C4-2B (cell line): ENCODE measurements around the gene CLCA1.

Source experiments
- H3K27ac ChIP-seq: fragments of 450-650 bp; 2 replicates; pipeline ENCODE4 v1.5.1; 2017
- ZFX ChIP-seq: fragments of 450-650 bp; IDR thresholded peaks from 2 replicates; pipeline ENCODE4 v1.6.1; 2017
- TF ChIP-seq, protein P1 (sequence below): fragments of 450-650 bp; conservative IDR thresholded peaks from 2 replicates; pipeline ENCODE4 v1.5.1; 2017; ENCODE audit warnings: mild to moderate bottlenecking

Gene CLCA1, protein sequence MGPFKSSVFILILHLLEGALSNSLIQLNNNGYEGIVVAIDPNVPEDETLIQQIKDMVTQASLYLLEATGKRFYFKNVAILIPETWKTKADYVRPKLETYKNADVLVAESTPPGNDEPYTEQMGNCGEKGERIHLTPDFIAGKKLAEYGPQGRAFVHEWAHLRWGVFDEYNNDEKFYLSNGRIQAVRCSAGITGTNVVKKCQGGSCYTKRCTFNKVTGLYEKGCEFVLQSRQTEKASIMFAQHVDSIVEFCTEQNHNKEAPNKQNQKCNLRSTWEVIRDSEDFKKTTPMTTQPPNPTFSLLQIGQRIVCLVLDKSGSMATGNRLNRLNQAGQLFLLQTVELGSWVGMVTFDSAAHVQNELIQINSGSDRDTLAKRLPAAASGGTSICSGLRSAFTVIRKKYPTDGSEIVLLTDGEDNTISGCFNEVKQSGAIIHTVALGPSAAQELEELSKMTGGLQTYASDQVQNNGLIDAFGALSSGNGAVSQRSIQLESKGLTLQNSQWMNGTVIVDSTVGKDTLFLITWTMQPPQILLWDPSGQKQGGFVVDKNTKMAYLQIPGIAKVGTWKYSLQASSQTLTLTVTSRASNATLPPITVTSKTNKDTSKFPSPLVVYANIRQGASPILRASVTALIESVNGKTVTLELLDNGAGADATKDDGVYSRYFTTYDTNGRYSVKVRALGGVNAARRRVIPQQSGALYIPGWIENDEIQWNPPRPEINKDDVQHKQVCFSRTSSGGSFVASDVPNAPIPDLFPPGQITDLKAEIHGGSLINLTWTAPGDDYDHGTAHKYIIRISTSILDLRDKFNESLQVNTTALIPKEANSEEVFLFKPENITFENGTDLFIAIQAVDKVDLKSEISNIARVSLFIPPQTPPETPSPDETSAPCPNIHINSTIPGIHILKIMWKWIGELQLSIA

DNA sequence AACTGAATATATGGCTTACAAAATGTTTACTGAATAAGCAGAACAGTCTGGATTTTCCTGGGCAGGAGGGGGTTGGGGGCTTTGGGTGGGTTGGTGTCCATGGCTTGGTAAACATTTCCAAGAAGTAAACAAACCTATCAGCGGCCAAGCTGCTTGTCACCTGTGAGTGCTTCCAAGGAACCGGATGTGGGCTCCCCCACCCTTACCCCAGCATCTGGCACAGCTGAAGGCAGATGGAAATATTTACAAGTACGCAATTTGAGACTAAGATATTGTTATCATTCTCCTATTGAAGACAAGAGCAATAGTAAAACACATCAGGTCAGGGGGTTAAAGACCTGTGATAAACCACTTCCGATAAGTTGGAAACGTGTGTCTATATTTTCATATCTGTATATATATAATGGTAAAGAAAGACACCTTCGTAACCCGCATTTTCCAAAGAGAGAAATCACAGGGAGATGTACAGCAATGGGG, at the start of gene CLCA1:
Gene CLCA1 (plus strand): TSS at position 427 of the 477 bp plus-strand sequence. CDS start 45 bp downstream, at position 472.
- H3K27ac ChIP-seq: no peak within 1 kb of the TSS
- no peak for TF ChIP-seq ZFX
- TF ChIP-seq, protein P1, sequence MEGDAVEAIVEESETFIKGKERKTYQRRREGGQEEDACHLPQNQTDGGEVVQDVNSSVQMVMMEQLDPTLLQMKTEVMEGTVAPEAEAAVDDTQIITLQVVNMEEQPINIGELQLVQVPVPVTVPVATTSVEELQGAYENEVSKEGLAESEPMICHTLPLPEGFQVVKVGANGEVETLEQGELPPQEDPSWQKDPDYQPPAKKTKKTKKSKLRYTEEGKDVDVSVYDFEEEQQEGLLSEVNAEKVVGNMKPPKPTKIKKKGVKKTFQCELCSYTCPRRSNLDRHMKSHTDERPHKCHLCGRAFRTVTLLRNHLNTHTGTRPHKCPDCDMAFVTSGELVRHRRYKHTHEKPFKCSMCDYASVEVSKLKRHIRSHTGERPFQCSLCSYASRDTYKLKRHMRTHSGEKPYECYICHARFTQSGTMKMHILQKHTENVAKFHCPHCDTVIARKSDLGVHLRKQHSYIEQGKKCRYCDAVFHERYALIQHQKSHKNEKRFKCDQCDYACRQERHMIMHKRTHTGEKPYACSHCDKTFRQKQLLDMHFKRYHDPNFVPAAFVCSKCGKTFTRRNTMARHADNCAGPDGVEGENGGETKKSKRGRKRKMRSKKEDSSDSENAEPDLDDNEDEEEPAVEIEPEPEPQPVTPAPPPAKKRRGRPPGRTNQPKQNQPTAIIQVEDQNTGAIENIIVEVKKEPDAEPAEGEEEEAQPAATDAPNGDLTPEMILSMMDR: no peak

DNA sequence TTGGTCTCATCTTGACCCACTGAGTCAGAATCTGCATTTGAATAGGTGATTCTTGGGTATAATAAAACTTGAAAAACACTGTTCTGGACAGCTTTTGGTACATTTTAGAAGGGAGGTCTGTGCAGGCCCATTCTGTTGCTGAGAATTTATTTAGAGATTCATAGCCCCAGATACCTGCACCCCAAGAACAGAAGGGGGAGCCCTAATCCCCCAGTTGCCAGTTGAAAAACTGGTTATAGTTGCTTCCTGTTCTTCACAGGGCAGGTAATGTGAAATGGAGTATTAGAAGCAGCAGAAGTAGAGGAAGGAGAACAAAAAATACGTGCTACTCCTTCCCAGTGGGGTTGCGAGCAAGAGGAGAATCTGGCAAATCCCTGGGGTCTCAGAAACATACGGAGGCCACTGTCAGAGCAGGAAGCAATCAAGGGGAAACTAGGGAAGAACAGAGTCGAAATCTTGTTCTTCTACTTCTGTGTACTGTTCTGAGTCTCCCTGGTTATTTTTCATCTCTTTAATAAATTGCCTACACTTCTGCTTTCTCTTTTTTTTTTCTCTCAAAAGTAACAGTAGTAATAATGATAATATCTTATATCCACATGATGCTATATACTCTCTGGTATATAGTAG, 49.3 kb upstream of the CLCA1 start:
- no peak overlapping the region for H3K27ac ChIP-seq
- TF ChIP-seq, protein P1: peak; percentile 87
- no peak for TF ChIP-seq ZFX

DNA sequence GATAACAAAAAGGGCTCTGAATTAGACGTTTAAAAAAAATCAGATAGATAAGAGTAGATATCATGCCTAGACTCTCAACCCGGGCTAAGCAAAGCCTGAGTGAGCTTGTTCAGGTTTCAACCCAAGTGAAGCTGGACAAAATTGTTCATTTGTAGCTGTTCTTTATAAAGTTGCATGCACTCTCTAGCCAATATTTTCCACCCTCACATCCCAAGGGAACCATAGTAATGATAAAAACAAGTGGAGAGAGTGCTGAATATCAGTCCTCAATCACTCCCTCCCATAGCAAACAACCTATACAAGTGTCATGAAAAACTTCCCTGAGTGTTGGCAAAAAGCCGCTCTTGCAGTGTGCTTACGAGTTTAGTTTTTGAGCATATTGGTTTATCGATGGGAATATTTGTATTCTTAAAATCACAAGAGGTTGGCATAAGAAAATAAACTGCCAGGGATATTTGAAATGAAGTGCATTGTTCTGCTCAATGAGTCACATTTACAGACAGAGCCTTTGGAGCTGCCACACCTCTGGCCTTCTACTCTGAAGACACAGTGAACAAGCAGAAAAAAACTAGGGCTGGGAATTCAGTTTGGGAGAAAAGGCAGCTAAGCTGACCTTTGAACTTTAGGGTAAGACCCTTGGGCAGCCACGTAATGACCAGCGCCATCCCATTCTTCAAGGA, 47.0 kb upstream of the CLCA1 start:
- TF ChIP-seq ZFX: no peak
- no peak overlapping the region for H3K27ac ChIP-seq

DNA sequence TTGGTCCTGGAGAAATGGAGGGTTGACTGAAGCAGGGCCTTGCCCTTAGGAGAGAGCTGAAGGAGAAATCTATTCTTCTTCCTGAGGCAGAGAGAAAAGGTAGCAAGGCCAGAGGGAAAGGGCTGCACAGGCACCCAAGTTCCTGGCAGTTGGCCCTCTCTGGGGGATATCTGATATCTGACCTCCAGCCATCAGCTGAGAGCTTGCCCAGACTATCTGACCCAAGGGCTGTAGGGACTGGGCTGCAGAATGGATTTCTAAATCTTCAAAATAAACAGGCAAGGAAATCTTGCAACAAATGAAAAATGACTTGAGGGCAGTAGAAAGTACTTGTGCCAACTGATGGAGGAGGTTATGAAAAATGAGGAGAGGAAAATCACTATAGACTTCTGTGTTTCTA, 45.3 kb upstream of the CLCA1 start:
- no peak overlapping the region for H3K27ac ChIP-seq
- TF ChIP-seq, protein P1: no peak

DNA sequence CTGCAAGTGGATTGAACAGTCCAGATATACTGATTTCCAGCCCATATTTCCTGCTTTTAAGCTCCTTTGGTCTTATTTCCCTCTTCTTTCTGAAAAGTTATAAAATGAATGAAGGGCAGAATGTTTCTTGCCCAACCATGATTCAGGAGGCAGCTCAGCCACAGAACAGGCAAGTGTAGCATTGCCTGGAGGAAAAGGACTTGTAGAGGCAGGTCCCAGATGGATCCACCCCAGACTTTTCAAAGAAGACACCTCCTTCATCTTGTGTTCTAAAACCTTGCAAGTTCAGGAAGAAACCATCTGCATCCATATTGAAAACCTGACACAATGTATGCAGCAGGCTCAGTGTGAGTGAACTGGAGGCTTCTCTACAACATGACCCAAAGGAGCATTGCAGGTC, 44.9 kb upstream of the CLCA1 start, which contains the start of gene CLCA2:
Gene CLCA2 (plus strand): TSS at position 299 of the 400 bp plus-strand sequence. CDS start 77 bp downstream, at position 376.
- TF ChIP-seq ZFX: no peak
- TF ChIP-seq, protein P1: no peak

DNA sequence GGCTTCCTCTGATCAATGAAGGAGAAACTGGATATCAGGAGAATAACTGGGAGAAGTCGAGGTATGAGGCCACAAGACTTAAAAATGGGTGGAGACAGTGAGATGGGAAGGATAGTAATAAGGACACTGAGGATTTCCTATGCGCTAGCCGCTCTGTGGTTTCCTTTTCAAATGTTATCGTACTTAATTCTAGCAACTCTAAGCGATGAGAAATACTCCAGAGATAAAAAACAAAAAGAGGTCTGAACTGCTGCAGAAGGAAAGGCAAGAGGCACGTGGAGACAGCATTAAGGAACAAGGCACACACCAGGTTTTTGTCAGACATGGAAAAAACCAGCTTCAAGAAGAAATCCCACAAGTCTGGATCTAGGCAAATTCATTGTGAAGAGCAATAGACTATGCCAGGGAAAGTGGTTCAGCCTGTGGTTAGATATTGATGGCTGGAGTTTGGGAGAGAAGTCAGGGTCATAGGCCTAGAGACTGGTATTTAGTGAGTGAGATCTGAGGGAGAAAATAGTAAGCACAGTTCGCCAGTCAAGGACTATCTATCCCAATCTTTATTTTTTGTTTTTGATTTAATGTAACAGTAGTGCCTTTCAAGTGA, 39.5 kb upstream of the CLCA1 start:
- no peak for TF ChIP-seq ZFX
- TF ChIP-seq, protein P1: no peak
- no peak overlapping the region for H3K27ac ChIP-seq

More for the DNA sequence above, 44.9 kb upstream of the CLCA1 start, which contains the start of gene CLCA2:
- H3K27ac ChIP-seq: no peak within 1 kb of the TSS
